D721Med (cell line): ENCODE results near the gene DNAJC4.

ENCODE experiments used
- DNase-seq: peaks from one replicate; pipeline ENCODE4 v3.0.0; 2011; ENCODE audit warnings: low spot score; ENCODE audit not compliant: insufficient read length
- FAIRE-seq: peaks from 2 replicates; lab custom pipeline; 2011; peaks lifted over from hg19 to GRCh38; lab: Jason Lieb, UNC
- CTCF ChIP-seq: IDR thresholded peaks from 2 replicates; pipeline ENCODE4 v1.5.1; 2012; ENCODE audit warnings: mild to moderate bottlenecking, control low read depth; ENCODE audit not compliant: insufficient read depth; ENCODE audit errors: missing control alignments

Gene DNAJC4

GRCh38 chr11:64266339-64266738 is 36.0 kb downstream of the DNAJC4 start:
- FAIRE-seq (no peak), DNase-seq (no peak)
- TF ChIP-seq CTCF = no peak

GRCh38 chr11:64267207-64267945 is 37.0 kb downstream of the DNAJC4 start:
- TF ChIP-seq CTCF = no peak
- no peak for FAIRE-seq

GRCh38 chr11:64268025-64268892 is 37.9 kb downstream of the DNAJC4 start:
- no peak for TF ChIP-seq CTCF
- DNase-seq = no peak
- no peak for FAIRE-seq

More at GRCh38 chr11:64267207-64267945, 37.0 kb downstream of the DNAJC4 start:
- DNase-seq = no peak

GRCh38 chr11:64268893-64269539 is 38.7 kb downstream of the DNAJC4 start:
- DNase-seq = no peak
- no peak for TF ChIP-seq CTCF
- FAIRE-seq = no peak

- FAIRE-seq (no peak), DNase-seq (no peak)
- TF ChIP-seq CTCF = no peak
Observed at GRCh38 chr11:64269540-64270220, 39.3 kb downstream of the DNAJC4 start.

- DNase-seq (no peak), FAIRE-seq (no peak)
- TF ChIP-seq CTCF = no peak
Observed at GRCh38 chr11:64275031-64275800, 44.9 kb downstream of the DNAJC4 start.
